ENCODE results near the gene SLAMF9.

- TF ChIP-seq CTCF (IDR thresholded peaks at IDR 0.05) (no peak), POLR2A (IDR thresholded peaks at IDR 0.05) (no peak), EP300 (IDR thresholded peaks at IDR 0.05) (no peak)
Measured at GRCh38 chr1:159930634-159931033, 23.4 kb downstream of the SLAMF9 start.

Data from suprapubic skin (tissue), 3 donors.